ENCODE data around the gene IL3.

DNA sequence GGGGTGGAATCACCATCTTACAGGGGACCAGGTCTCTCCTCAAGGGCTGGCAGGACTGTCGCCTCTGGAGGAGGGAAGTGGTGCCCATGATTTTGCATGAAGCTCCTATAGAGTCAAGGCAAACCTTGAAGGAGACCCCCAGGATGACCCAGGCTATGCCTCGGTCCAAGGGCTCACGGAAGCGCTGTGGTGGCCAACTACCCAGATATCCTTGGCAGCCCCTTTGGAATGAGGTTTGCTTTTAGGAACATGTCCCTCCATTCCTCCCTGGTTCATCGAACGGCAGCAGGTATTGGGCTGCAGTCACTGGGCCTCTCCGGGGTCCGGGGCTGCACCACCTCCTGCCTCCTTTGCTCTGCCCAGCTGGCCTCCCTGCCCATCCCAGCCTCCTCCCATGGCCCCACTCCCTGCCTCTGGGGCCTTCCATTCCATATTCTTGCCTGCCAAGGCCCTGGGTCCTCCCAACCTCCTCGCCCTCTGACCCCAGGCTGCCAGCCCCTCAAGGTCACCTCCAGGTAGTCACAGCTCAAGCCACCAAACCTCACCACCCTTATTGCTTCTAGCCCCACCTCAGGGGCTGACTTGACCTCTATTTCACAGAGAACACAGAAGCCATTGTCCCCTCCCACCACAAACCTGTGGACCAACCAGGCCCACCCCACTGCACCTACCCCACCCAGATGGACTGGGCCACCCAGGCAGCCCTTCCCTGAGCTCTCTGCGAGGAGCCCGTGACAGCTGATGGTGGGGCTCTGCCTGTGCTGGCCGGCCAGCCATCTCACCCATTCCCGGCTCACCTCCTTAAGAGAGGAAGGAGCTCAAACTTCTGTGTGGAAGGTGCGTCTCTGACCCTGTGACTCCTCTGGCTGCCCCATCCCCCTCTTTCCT lies 3.6 kb upstream of the IL3 start:
- TF ChIP-seq, protein P1, sequence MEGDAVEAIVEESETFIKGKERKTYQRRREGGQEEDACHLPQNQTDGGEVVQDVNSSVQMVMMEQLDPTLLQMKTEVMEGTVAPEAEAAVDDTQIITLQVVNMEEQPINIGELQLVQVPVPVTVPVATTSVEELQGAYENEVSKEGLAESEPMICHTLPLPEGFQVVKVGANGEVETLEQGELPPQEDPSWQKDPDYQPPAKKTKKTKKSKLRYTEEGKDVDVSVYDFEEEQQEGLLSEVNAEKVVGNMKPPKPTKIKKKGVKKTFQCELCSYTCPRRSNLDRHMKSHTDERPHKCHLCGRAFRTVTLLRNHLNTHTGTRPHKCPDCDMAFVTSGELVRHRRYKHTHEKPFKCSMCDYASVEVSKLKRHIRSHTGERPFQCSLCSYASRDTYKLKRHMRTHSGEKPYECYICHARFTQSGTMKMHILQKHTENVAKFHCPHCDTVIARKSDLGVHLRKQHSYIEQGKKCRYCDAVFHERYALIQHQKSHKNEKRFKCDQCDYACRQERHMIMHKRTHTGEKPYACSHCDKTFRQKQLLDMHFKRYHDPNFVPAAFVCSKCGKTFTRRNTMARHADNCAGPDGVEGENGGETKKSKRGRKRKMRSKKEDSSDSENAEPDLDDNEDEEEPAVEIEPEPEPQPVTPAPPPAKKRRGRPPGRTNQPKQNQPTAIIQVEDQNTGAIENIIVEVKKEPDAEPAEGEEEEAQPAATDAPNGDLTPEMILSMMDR (IDR thresholded peaks at IDR 0.05), result no peak
- TF ChIP-seq POLR2A (IDR thresholded peaks at IDR 0.05), result no peak

All from thyroid gland (tissue), 4 donors.